Esophagus muscularis mucosa (tissue), 4 donors: ENCODE data around the gene TNFRSF11A. TPM values are rescaled to one million over a fixed set of nuclear protein-coding genes. Genes with fewer than 3 reads are reported as not detected.

ENCODE experiments used
- DNase-seq: peaks from one replicate; pipeline ENCODE4 v3.0.0-alpha.2; 2017; ENCODE audit errors: extremely low spot score
- H3K27ac ChIP-seq, 4 donors: fragments of 200-600 bp; sonication (generic); replicated peaks in 1 of 4; 1 replicate in 3 of 4; 2 replicates in 1 of 4; pipeline ENCODE4 v1.5.1; 2016 to 2019; ENCODE audit warnings: mild to moderate bottlenecking in 1 of 4
- H3K27me3 ChIP-seq, 4 donors: fragments of 200-600 bp; sonication (generic); one replicate each; pipeline versions ENCODE4 v1.5.1 to v1.6.0; 2016 to 2019
- H3K36me3 ChIP-seq, 4 donors: fragments of 200-600 bp; sonication (generic); one replicate each; pipeline ENCODE4 v1.5.1; 2016 to 2019
- H3K4me1 ChIP-seq, 4 donors: fragments of 200-600 bp; sonication (generic); one replicate each; pipeline ENCODE4 v1.5.1; 2016 to 2019
- H3K4me3 ChIP-seq, 4 donors: fragments of 200-600 bp; sonication (generic); 1 replicate in 2 of 4; 2 replicates in 2 of 4; pipeline ENCODE4 v1.5.1; 2016 to 2019; ENCODE audit warnings: mild to moderate bottlenecking in 4 of 4, moderate library complexity in 1 of 4
- H3K9me3 ChIP-seq, 4 donors: fragments of 200-600 bp; sonication (generic); 1 replicate in 3 of 4; 2 replicates in 1 of 4; pipeline ENCODE4 v1.5.1; 2016 to 2019
- CTCF ChIP-seq, 3 experiments: fragments of 200-600 bp in 2 of 3; fragments of 450-650 bp in 1 of 3; sonication (generic) in 2 of 3; IDR thresholded peaks; one replicate each; pipeline ENCODE4 v1.5.1; 2017 to 2019; ENCODE audit warnings: antibody characterized with exemption in 3 of 3, mild to moderate bottlenecking in 2 of 3, moderate library complexity in 1 of 3
- EP300 ChIP-seq: sonication (generic); formaldehyde crosslinking; IDR thresholded peaks from one replicate; pipeline ENCODE4 v1.6.1; 2017; ENCODE audit warnings: antibody characterized with exemption
- POLR2A ChIP-seq: fragments of 450-650 bp; IDR thresholded peaks from one replicate; pipeline ENCODE4 v1.6.1; 2017; ENCODE audit warnings: antibody characterized with exemption, moderate library complexity, mild to moderate bottlenecking, low read depth
- POLR2AphosphoS5 ChIP-seq, 2 donors: sonication (generic); formaldehyde crosslinking; IDR thresholded peaks; one replicate each; pipeline ENCODE4 v1.6.1; 2017; ENCODE audit warnings: antibody characterized with exemption in 2 of 2
- WGBS: methylation state at CpG from one replicate; pipeline ENCODE4 v1.1.5; 2018; 5-methylcytosine and 5-hydroxymethylcytosine counted together
- intact Hi-C: fragments of 100-400 bp; cut with DNase I; formaldehyde crosslinking; loops from one replicate; pipeline ENCODE4 v1.15.1; 2023
- total RNA-seq, 4 donors: library from RNA; depleted of rRNA; stranded (reverse); fragments of >200 nt; gene quantifications; one replicate each; pipeline versions ENCODE4 v1.1.0 to v1.2.1, GENCODE V29; 2016

Gene TNFRSF11A
- total RNA-seq, 4 donors from 2014 or later, result 1.2 to 3.9 (median 2.0) TPM

- Histone ChIP-seq H3K27ac (no peak overlapping the region), H3K4me1 (no peaks in the 10 kb centered on the region), H3K27me3 (no peaks in the 10 kb centered on the region), H3K4me3 (no peak overlapping the region), H3K9me3 (no peaks in the 10 kb centered on the region), H3K36me3 (no peaks in the 10 kb centered on the region)
- WGBS, result 66% methylated on average over 2 of the region's 2 CpGs
- DNase-seq, result no peak
- intact Hi-C loops, result no loop called here
- no peak for TF ChIP-seq EP300
- TF ChIP-seq CTCF (IDR thresholded peaks at IDR 0.05), result no peak
- no peak for TF ChIP-seq POLR2A
- no peak for TF ChIP-seq POLR2AphosphoS5 (IDR thresholded peaks at IDR 0.05)
Measured at GRCh38 chr18:62365420-62365819, 40.3 kb downstream of the TNFRSF11A start.

DNA sequence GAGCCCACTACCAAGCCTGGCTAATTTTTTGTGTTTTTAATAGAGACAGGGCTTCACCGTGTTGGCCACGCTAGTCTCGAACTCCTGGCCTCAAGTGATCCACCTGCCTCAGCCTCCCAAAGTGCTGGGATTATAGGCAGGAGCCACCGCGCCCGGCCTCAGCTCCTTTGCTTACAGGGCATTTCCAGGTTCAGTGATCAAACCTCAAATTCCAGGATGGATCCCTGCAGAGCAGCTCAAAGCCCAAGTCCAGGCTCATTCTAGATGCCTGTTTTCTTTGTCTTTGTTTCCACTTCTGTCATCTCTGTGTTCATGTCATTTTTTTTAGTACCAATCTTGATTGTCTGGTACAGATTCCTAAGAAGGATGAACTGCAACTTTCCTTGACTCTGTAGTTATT is 41.9 kb downstream of the TNFRSF11A start:
- H3K36me3 ChIP-seq, result no peaks in the 10 kb centered on the region
- H3K9me3 ChIP-seq, result no peaks in the 10 kb centered on the region
- 90% methylated on average over 6 of the region's 6 CpGs for WGBS
- no peak overlapping the region for H3K27ac ChIP-seq
- H3K4me1 ChIP-seq, result no peaks in the 10 kb centered on the region
- TF ChIP-seq POLR2AphosphoS5 (IDR thresholded peaks at IDR 0.05) (no peak), POLR2A (no peak), CTCF (IDR thresholded peaks at IDR 0.05) (no peak), EP300 (no peak)
- DNase-seq, result no peak
- H3K27me3 ChIP-seq, result no peaks in the 10 kb centered on the region
- no peak overlapping the region for H3K4me3 ChIP-seq
- intact Hi-C loops, result no loop called here

DNA sequence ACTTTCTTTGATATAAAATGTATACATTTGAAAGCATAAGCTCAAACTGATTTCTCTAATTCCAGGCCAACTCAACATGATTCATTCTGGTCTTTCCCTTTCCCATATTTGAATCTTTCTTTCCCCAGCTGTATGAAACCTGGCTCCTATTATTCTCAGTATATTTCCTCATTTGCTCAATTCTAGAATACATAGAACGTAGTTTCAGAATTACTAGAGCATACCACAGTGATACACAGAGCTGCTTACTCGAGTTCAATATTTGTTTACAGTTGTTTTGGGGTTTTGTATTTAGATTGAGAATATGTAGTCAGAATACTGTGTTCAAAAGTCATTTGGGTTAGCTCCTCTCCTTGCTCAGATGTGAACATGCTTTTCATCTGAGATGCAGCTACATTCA is 43.0 kb downstream of the TNFRSF11A start:
- Histone ChIP-seq H3K4me3 (no peak overlapping the region), H3K36me3 (no peaks in the 10 kb centered on the region), H3K9me3 (no peaks in the 10 kb centered on the region), H3K27ac (no peak overlapping the region), H3K27me3 (no peaks in the 10 kb centered on the region), H3K4me1 (no peaks in the 10 kb centered on the region)
- TF ChIP-seq CTCF (IDR thresholded peaks at IDR 0.05), result no peak
- TF ChIP-seq POLR2A, result no peak
- WGBS, result 90% methylated on average over 2 of the region's 2 CpGs
- no peak for DNase-seq
- intact Hi-C loops, result no loop called here

GRCh38 chr18:62369129-62369644 is 44.1 kb downstream of the TNFRSF11A start:
- intact Hi-C loops, result no loop called here
- Histone ChIP-seq H3K4me3 (no peak overlapping the region), H3K36me3 (no peaks in the 10 kb centered on the region), H3K9me3 (no peaks in the 10 kb centered on the region), H3K4me1 (no peaks in the 10 kb centered on the region), H3K27me3 (no peaks in the 10 kb centered on the region), H3K27ac (no peak overlapping the region)
- DNase-seq, result no peak
- 95% methylated on average over 8 of the region's 9 CpGs for WGBS
- TF ChIP-seq POLR2AphosphoS5 (IDR thresholded peaks at IDR 0.05) (no peak), CTCF (IDR thresholded peaks at IDR 0.05) (no peak), EP300 (no peak), POLR2A (no peak)

DNA sequence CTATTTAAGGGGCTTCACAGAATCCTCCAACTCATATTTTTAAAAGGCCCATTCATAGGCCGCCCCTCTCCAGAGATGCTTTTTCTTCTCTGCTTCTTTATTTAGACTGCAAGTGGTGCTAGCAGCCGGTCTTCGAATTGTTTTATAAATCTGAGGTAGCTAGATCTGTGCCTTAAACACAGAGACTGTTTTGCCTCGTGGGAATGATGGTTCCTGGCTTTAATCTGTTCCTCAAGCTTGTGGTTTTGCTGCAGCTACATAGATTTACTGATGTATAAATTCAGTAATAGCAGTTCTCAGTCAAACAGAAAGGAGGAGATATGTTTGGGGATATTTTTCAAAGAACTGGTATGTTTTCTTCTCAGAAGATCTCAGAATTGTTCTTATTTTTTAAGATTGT is 45.3 kb downstream of the TNFRSF11A start:
- TF ChIP-seq POLR2AphosphoS5 (IDR thresholded peaks at IDR 0.05) (no peak), POLR2A (no peak), CTCF (IDR thresholded peaks at IDR 0.05) (no peak), EP300 (no peak)
- H3K4me3 ChIP-seq, result no peak overlapping the region
- WGBS, result 71% methylated on average over 4 of the region's 4 CpGs
- H3K27ac ChIP-seq, result no peak overlapping the region
- no peaks in the 10 kb centered on the region for H3K36me3 ChIP-seq
- no peaks in the 10 kb centered on the region for H3K9me3 ChIP-seq
- no peaks in the 10 kb centered on the region for H3K4me1 ChIP-seq
- DNase-seq, result no peak
- intact Hi-C loops, result no loop called here
- no peaks in the 10 kb centered on the region for H3K27me3 ChIP-seq
